GM12873 (cell line): ENCODE results near the gene EVPL.

Experiments
- TF ChIP-seq, protein P1 (sequence below): IDR thresholded peaks from 2 replicates; pipeline ENCODE4 v1.5.1; 2012; ENCODE audit warnings: low read depth, mild to moderate bottlenecking, moderate library complexity, low read length, control low read depth; ENCODE audit not compliant: insufficient read depth; ENCODE audit errors: missing control alignments

Gene EVPL

DNA sequence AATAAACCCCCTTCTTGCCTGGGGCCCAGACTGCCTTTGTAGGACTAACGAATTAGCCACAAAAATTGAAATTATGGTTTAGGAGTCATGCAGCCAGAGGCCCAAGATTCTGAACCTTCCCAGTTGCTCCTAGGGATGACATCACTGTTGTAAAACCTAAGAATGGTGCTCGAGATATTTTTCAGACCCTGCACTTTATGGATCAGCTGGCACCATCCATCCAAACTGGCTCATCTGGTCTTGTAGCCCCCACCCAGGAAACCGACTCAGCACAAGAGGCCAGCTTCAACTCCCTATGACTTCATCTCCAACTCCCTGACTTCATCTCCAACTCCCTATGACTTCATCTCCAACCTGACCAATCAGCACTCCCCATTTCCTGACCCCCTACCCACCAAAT, 10.9 kb upstream of the EVPL start:
- TF ChIP-seq, protein P1, sequence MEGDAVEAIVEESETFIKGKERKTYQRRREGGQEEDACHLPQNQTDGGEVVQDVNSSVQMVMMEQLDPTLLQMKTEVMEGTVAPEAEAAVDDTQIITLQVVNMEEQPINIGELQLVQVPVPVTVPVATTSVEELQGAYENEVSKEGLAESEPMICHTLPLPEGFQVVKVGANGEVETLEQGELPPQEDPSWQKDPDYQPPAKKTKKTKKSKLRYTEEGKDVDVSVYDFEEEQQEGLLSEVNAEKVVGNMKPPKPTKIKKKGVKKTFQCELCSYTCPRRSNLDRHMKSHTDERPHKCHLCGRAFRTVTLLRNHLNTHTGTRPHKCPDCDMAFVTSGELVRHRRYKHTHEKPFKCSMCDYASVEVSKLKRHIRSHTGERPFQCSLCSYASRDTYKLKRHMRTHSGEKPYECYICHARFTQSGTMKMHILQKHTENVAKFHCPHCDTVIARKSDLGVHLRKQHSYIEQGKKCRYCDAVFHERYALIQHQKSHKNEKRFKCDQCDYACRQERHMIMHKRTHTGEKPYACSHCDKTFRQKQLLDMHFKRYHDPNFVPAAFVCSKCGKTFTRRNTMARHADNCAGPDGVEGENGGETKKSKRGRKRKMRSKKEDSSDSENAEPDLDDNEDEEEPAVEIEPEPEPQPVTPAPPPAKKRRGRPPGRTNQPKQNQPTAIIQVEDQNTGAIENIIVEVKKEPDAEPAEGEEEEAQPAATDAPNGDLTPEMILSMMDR, result no peak

DNA sequence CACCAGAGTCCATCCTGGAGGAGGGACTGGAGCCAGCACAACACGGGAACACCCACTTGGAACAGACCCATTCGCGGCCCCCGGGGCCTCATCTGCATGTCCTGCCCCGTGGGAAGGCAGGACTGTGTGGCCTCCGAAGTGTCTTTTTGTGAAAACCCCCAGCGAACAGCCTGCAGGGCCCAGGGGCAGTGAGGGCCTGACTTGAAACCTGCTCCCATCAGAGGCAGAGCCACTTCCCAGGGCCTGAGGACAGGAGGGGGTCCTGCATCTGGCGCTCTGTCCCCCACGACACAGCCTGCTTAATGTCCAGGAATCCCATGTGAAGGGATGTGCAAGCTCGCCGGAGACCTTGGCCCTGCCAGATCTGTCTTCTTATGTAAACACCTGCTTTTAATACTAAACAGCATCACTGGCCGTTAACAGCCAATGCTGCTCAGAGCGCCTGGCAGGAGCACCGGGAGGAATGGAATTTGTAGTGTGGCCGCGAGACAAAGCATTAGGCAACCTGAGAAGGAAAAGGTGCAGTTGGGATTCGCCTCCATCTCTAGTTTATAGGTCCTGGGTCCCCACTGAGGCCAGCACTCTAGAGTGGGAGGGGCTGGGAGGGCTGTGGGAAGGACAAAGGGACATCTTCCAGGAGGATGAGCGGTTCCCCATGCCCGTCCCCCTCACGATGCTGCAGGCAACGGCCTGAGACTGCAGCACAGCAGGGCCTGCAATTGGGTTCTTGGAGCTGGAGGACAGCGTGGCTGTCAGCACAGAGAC, 9.6 kb upstream of the EVPL start:
- TF ChIP-seq, protein P1, result no peak

DNA sequence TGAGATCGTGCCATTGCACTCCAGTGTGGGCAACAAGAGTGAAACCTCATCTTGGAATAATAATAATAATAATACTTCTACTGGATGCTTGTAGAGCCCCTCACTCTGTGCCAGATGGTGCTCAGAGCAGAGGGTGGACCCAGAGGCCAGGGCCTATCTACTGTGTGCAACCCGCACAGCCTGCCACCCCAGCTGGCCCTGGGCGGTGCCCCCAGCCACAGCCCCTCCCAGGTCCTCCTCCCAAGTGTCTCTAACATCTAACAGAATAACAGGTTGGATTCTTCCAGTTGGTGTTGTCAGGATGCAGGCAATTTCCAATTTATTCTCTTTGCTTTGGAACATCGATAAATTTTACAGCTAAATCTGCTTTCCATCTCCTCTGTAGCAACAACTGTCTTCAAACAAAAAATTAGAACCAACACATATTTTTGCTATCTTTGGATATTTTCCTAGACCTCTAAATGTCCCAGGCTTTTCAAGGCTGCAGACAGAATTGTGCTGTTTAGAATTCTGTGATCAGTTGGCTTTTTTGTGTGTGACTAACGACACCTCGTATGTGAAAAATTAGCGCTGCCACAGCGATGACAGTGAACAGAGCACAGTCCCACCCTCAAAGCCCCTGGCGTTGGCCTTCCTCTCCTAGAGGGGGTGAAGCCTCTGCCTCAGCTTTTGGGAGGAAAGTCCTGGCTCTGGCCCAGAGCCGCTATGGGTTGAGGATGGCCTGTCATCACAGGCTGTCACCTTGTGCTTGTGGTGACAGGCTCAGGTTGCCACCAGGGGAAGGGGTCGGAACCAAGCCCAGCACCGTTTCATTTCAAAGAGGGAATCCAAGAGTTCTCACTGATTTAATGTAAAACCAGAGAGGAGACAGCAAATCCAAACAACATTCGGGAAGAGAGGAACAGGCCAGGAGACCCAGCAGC, 7.6 kb upstream of the EVPL start:
- TF ChIP-seq, protein P1, result no peak

DNA sequence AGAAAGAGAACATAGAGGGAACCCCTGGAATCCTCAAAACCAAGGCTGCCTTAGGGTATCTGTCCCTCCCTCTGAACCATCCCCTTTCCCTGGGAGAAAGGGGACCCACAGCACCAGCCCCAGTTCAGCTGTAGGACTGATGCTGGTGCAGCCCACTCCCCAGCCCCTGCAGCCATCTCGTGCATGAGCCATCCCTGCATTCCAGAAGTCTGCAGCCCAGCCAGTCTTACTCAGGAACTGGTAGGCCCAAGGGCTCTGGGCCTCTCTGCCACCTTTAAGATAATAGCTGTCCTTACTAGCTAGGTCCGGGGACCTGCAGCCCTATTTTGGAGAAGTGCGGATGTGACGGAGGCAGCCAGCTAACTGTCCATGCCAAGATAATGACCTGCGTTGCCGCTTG, 6.0 kb upstream of the EVPL start:
- TF ChIP-seq, protein P1, result no peak

DNA sequence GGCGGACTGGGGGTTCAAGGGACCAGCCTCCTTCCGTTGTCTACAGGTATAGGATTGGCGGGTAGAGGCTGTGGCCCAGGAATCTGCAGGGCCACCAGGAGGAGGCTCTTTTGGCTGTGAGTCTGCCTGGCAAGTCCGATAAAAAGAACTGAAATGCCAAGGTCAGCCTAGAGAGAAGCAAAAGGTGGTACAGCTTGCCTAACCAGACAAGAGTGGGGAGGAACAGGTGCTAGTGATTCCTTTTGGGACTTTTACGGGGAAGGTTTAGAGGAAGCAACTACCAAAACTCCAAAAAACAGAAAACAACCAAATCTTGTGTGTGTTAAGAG, 5.6 kb upstream of the EVPL start:
- TF ChIP-seq, protein P1, result no peak

DNA sequence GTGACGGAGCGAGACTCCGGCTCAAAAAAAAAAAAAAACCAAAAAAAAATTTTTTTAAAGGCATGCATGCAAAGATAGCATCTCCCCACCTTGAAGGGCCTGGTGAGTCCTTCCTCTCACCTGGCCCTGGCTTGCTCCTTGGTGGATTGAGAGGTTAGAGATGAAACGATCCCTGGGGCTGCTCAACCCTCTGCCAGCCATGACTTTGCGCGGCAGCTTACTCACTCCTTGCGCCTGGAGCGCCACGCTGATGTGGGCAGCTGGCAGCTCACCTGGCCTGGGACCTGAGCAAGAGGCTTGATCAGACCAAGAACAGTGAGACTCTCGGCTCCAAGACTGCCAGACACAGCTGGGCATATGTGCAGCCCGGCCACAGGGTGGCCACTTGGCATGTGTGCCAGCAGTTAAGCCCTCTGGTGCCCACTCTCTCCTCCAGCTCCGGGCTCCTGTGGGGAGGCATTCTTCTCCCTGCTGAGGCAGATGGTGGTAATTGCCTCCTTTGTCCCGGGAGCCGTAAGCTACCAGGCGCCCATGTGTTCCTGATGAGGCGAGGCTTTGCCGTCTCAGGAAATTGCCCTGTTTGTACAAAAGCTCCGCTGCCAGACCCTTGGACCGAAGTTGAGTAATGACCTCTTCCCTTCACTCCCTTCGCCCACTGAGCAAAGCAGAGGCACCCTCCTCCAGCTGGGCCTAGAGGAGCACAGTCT, 5.1 kb upstream of the EVPL start:
- TF ChIP-seq, protein P1, result peak; percentile 6

DNA sequence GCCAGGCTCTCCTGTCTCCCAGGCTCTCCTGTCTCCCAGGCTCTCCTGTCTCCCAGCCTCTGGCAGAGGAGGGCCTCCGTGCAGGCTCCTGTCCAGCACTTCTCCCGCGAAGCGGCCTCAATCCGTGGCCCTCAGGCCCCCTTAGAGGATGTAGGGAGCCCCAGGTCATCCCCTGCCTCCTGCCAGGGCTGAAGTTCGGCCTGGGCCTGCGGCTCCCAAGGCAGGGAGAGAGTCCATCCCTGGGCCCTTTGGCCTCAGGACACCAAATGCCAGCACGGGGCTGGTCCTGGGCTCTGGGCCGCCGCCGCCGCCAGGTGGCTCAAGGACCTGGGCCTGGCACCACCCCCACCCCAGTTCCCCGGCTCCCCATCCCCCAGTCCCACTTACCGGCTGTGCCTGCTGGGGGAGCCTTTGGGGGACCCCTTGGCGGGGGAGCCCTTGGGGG, 370 bp downstream of the EVPL start:
- TF ChIP-seq, protein P1, result no peak
